GM18517 (cell line): ENCODE data around the gene SH3BP1.
"Not testable (repeated sequence)": the region's sequence is repeated elsewhere in the genome, so short reads cannot be mapped to it uniquely, and the experiment has no call there.

Source experiments
- ATAC-seq: cut with Tn5 transposase; IDR thresholded peaks from one replicate; pipeline ENCODE4 v1.9.1; 2021; ENCODE audit warnings: mild to moderate bottlenecking, moderate library complexity; ENCODE audit not compliant: unreplicated experiment

SH3BP1 gene

GRCh38 chr22:37675930-37676735 is 36.7 kb downstream of the SH3BP1 start:
- ATAC-seq = no peak

- ATAC-seq = peak; percentile 50
Observed at GRCh38 chr22:37676736-37677492, 37.4 kb downstream of the SH3BP1 start.

- no peak for ATAC-seq
Observed at GRCh38 chr22:37677493-37677974, 38.1 kb downstream of the SH3BP1 start.

- ATAC-seq = no peak
Observed at GRCh38 chr22:37678372-37678771, 38.9 kb downstream of the SH3BP1 start.

GRCh38 chr22:37679670-37680069 is 40.2 kb downstream of the SH3BP1 start:
- ATAC-seq = no peak

GRCh38 chr22:37680191-37680851 is 40.9 kb downstream of the SH3BP1 start:
- ATAC-seq = no peak

- no peak for ATAC-seq
Observed at GRCh38 chr22:37681001-37681424, 41.5 kb downstream of the SH3BP1 start.

GRCh38 chr22:37681556-37682049 is 42.1 kb downstream of the SH3BP1 start:
- ATAC-seq = no peak

- ATAC-seq = no peak
Observed at GRCh38 chr22:37684803-37685615, 45.5 kb downstream of the SH3BP1 start.

GRCh38 chr22:37686002-37686982 is 46.8 kb downstream of the SH3BP1 start, which contains the start of gene NOL12:
TSS of gene NOL12 (plus strand) at chr22:37686343. CDS start at chr22:37686393, 50 bp downstream.
- peak; percentile 65 for ATAC-seq

- no peak for ATAC-seq
Observed at GRCh38 chr22:37690407-37690806, 50.9 kb downstream of the SH3BP1 start.

- ATAC-seq = no peak
Observed at GRCh38 chr22:37690901-37691504, 51.5 kb downstream of the SH3BP1 start.

GRCh38 chr22:37692627-37693285 is 53.3 kb downstream of the SH3BP1 start:
- ATAC-seq = no peak

- ATAC-seq = not testable (repeated sequence)
Observed at GRCh38 chr22:37694131-37694530, 54.7 kb downstream of the SH3BP1 start.

- not testable (repeated sequence) for ATAC-seq
Observed at GRCh38 chr22:37696260-37696656, 56.8 kb downstream of the SH3BP1 start.

- ATAC-seq = peak; percentile 81
Observed at GRCh38 chr22:37696657-37697537, 57.4 kb downstream of the SH3BP1 start, which contains the start of gene TRIOBP. TSS of gene TRIOBP (plus strand) at chr22:37697048. CDS start at chr22:37701366, 4,318 bp downstream.

- ATAC-seq = no peak
Observed at GRCh38 chr22:37697538-37697835, 58.0 kb downstream of the SH3BP1 start.
